GM19035 (cell line): ENCODE results near the gene TENM4.
"Not testable (repeated sequence)": the region's sequence is repeated elsewhere in the genome, so short reads cannot be mapped to it uniquely, and the experiment has no call there.

Source experiments
- ATAC-seq: cut with Tn5 transposase; IDR thresholded peaks from one replicate; pipeline ENCODE4 v1.9.1; 2021; ENCODE audit not compliant: unreplicated experiment

The TENM4 gene

GRCh38 chr11:78987748-78988147, 453.1 kb downstream of the TENM4 start:
- ATAC-seq: no peak

DNA sequence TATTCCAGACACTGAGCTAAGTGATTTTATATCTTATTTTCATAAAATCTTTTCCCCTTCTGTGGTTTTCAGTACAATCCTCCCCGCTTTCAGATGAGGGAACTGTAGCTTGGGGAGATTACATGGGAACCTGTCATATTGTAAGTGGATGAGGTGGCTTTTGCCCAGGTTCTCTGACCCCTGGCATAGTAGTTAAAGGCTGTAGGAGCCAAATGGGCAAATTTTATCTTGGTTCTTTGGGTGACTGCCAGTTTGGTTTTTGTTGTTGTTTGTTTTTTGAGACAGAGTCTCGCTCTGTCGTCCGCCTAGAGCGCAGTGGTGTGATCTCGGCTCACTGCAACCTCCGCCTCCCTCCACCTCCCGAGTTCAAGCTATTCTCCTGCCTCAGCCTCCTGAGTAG, 454.5 kb downstream of the TENM4 start:
- no peak for ATAC-seq

GRCh38 chr11:78985663-78986062, 455.2 kb downstream of the TENM4 start:
- no peak for ATAC-seq

- ATAC-seq: no peak
These were observed 458.4 kb downstream of the TENM4 start for GRCh38 chr11:78982473-78982872.

GRCh38 chr11:78981153-78981552, 459.7 kb downstream of the TENM4 start:
- no peak for ATAC-seq

DNA sequence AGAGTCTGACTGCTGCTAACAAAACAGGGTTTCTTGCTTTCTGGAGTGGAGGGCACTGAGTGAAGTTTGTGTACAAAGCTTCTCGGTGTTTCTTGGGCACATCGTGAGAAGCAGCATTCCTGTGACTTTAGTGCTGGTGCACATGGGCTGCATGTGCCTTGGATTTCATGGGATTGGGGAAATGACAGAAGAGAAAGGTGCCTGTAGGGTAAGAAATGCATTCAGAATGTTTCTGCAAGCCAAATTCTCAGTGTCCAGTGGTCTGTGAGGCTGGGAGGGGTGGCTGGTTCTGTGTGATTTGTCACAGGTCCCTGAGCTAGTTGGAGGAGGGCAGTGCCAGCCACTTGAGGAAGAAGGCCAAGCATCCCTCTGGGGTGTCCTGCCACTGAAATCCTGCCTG, 462.0 kb downstream of the TENM4 start:
- ATAC-seq: no peak

- ATAC-seq: not testable (repeated sequence)
These were observed 463.0 kb downstream of the TENM4 start for GRCh38 chr11:78977848-78978247.

DNA sequence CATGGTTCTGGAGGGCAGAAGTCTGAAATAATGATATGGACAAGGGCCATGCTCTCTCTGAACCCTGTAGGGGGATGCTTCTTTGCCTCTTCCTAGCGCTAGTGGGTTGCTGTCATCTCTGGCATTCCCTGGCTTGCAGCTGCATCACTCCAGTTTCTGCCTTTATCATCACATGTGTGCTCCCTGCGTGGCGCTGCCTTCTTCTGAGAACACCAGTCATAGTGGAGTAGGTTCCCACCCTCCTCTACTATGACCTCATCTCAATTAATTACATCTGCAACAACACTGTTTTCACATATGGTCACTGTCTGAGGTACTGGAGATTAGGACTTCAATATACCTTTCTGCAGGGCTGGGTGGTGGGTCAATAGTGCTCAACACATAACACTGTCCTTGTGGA, 463.8 kb downstream of the TENM4 start:
- ATAC-seq: no peak

- ATAC-seq: no peak
These were observed 465.7 kb downstream of the TENM4 start for GRCh38 chr11:78975081-78975480.

DNA sequence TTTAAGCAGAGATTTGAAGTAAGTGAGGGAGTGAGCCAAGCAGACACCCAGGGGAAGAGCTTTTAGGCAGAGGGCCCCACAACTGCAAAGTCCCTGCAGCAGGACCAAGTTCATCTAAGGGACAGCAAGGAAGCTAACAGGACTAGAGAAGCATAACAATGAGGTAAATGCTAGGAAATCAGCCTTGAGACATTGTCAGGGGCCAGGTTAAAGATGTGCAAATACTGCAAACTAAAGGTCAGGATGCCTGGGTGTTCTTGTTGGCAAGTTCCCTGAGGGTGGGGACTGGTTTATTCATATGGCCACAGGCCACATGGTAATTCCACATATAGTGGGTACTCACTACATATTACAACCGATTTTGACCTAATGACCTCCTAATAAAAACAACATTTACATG, 467.0 kb downstream of the TENM4 start:
- ATAC-seq: no peak

DNA sequence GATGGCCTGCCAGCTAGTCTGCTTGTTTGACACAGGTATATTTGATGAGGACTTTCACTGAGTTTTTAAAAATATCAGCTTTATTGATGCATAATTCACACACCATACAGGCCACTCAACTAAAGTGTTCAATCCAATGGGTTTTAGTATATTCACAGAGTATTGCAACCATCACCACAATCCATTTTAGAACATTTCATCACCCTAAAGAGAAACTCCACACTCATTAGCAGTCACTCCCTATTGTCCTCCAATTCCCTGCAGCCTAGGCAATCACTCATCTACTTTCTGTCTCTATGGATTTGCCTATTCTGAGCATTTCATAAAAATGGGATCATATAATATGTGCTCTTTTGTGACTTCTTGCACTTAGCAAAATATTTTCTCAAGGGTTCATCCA, 468.2 kb downstream of the TENM4 start:
- no peak for ATAC-seq

- ATAC-seq: no peak
These were observed 468.7 kb downstream of the TENM4 start for GRCh38 chr11:78972177-78972576.

GRCh38 chr11:78967811-78968210, 473.0 kb downstream of the TENM4 start:
- no peak for ATAC-seq

DNA sequence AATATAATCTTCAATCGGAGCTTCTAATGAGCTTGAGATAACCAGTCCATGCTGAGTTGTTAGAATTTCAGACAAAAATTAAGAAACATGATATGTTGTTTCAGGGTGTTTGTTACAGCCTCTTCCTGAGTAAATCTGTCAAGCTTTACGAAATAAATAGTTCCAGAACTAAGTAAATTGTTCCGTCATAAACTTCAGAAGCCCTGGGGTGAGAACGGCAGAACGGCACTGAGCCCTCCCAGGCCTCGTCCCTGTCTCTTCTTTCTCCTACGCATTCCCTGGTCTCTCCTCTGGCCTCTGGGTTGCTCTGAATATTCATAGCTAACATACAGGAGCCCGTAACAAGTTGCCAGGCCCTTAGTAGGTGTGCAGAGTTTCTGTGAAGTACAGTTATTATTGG, 475.4 kb downstream of the TENM4 start:
- no peak for ATAC-seq

GRCh38 chr11:78961937-78962701, 478.7 kb downstream of the TENM4 start:
- ATAC-seq: no peak

GRCh38 chr11:78961247-78961646, 479.6 kb downstream of the TENM4 start:
- ATAC-seq: no peak

DNA sequence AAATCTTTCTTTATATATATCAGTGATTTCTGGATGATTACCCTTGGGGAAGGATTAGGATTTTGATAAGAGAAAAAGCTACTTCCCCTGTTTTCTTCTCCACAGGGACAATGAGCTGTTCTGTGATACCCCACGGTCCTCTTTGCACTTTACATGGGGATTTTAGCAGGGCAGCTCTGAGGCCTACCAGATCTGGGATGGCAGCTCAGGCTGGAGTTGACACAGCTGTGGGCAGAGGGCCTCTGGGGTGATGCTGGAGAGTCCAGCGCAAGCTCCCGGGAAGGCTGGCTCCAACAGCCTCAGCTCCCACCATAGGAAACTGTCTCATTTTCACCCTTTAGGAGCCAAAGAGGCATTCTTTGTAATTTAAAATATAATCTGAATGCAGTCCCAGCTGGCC, 482.4 kb downstream of the TENM4 start:
- no peak for ATAC-seq

GRCh38 chr11:78957476-78958245, 483.2 kb downstream of the TENM4 start:
- no peak for ATAC-seq

DNA sequence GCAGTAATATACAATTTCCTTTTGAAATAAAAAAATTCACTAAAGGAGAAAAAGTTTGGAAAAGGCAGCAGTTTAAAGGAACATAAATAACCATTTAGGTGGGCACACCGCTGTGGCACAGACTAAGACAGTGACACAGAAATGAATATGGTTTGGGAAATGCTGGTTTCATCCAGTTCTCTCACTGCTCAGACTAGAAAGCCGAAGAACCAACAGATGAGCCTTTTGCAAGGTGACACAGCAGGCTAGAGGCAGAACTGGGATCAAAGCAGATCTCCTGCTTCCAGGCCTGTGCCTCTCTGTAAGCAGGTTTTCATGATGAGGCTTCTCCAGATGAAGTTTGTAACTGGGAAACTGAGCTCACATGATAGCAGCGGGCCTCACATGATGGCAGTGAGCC, 486.1 kb downstream of the TENM4 start:
- ATAC-seq: no peak

DNA sequence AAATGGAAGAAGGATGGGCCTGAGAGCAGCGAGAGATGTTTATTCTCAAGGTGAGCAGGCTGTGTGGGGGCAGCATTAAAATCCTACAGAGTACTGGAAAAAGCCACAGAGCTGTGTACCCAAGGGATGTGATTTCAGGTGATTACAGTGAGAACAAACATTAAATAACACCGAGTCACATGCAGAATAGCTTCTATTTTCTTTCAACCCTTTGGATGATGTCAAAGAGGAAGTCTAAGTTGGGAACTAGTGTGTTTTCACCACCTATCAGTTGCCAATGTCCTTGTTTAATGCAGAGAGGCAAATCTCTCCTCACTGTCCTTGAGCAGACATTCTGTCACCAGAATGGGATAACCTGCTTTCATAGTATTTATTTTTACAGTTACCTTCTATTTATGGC, 486.6 kb downstream of the TENM4 start:
- no peak for ATAC-seq

- ATAC-seq: no peak
These were observed 487.9 kb downstream of the TENM4 start for GRCh38 chr11:78952890-78953289.

GRCh38 chr11:78952175-78952574, 488.7 kb downstream of the TENM4 start:
- ATAC-seq: no peak
